Measurements from ENCODE around the gene IGSF9B.

Gene IGSF9B

GRCh38 chr11:133990501-133990900, 33.7 kb upstream of the IGSF9B start (continued):
- TF ChIP-seq TSHZ2 (CRISPR knock-in tag; IDR thresholded peaks at IDR 0.05) = no peak

- TF ChIP-seq PPARA (CRISPR knock-in tag; IDR thresholded peaks at IDR 0.05; ENCODE audit: borderline replicate concordance) (no peak), BACH2 (CRISPR knock-in tag; IDR thresholded peaks at IDR 0.05; ENCODE audit: borderline replicate concordance) (no peak), ARNTL (CRISPR knock-in tag; IDR thresholded peaks at IDR 0.05; ENCODE audit: borderline replicate concordance, low read depth) (no peak), OSR1 (CRISPR knock-in tag; IDR thresholded peaks at IDR 0.05) (no peak), SNAI2 (CRISPR knock-in tag; IDR thresholded peaks at IDR 0.05) (no peak), PATZ1 (CRISPR knock-in tag; IDR thresholded peaks at IDR 0.05; ENCODE audit: borderline replicate concordance) (no peak), ESRRG (CRISPR knock-in tag; IDR thresholded peaks at IDR 0.05) (no peak), CREB5 (CRISPR knock-in tag; IDR thresholded peaks at IDR 0.05; ENCODE audit: low read depth) (no peak), ISL1 (CRISPR knock-in tag; IDR thresholded peaks at IDR 0.05) (no peak), ZFP3 (CRISPR knock-in tag; IDR thresholded peaks at IDR 0.05) (no peak), RARB (CRISPR knock-in tag; IDR thresholded peaks at IDR 0.05) (no peak), CSDC2 (CRISPR knock-in tag; IDR thresholded peaks at IDR 0.05) (no peak), CSRNP3 (CRISPR knock-in tag; IDR thresholded peaks at IDR 0.05) (no peak), GLIS3 (CRISPR knock-in tag; IDR thresholded peaks at IDR 0.05) (no peak), ZNF565 (CRISPR knock-in tag; conservative IDR thresholded peaks at IDR 0.05; ENCODE audit: low read depth) (no peak), TCF4 (CRISPR knock-in tag; IDR thresholded peaks at IDR 0.05; ENCODE audit: borderline replicate concordance) (no peak)
- no peak for ATAC-seq
Measured at GRCh38 chr11:133988686-133989410, 32.1 kb upstream of the IGSF9B start.

- ATAC-seq = no peak
Measured at GRCh38 chr11:133987171-133987570, 30.4 kb upstream of the IGSF9B start.

GRCh38 chr11:133985981-133986944, 29.5 kb upstream of the IGSF9B start:
- ATAC-seq = no peak
- no peak for TF ChIP-seq ZFP30 (CRISPR knock-in tag; IDR thresholded peaks at IDR 0.05)
- no peak for TF ChIP-seq TOX (CRISPR knock-in tag; IDR thresholded peaks at IDR 0.05; ENCODE audit: borderline replicate concordance)
- no peak for TF ChIP-seq RARB (CRISPR knock-in tag; IDR thresholded peaks at IDR 0.05)
- TF ChIP-seq ZNF565 (CRISPR knock-in tag; conservative IDR thresholded peaks at IDR 0.05; ENCODE audit: low read depth) = no peak
- TF ChIP-seq CSDC2 (CRISPR knock-in tag; IDR thresholded peaks at IDR 0.05) = no peak
- TF ChIP-seq CSRNP3 (CRISPR knock-in tag; IDR thresholded peaks at IDR 0.05) = no peak
- TF ChIP-seq ISL1 (CRISPR knock-in tag; IDR thresholded peaks at IDR 0.05) = no peak
- TF ChIP-seq ZNF70 (CRISPR knock-in tag; IDR thresholded peaks at IDR 0.05) = no peak
- no peak for TF ChIP-seq PPARA (CRISPR knock-in tag; IDR thresholded peaks at IDR 0.05; ENCODE audit: borderline replicate concordance)
- no peak for TF ChIP-seq SNAI2 (CRISPR knock-in tag; IDR thresholded peaks at IDR 0.05)
- no peak for TF ChIP-seq TSHZ2 (CRISPR knock-in tag; IDR thresholded peaks at IDR 0.05)

More at GRCh38 chr11:133987171-133987570, 30.4 kb upstream of the IGSF9B start:
- no peak for TF ChIP-seq SNAI2 (CRISPR knock-in tag; IDR thresholded peaks at IDR 0.05)
- no peak for TF ChIP-seq GLIS3 (CRISPR knock-in tag; IDR thresholded peaks at IDR 0.05)
- TF ChIP-seq ZNF8 (CRISPR knock-in tag; IDR thresholded peaks at IDR 0.05) = no peak
- no peak for TF ChIP-seq TOX (CRISPR knock-in tag; IDR thresholded peaks at IDR 0.05; ENCODE audit: borderline replicate concordance)
